Measurements from ENCODE around the gene ZNF101.
A peak's percentile ranks its signal among the peaks of the same experiment; 100 is the strongest.

ZNF101 gene

GRCh38 chr19:19642506-19643157, 26.0 kb upstream of the ZNF101 start:
- peak; percentile 61 for DNase-seq

- DNase-seq, result peak; percentile 83
Observed at GRCh38 chr19:19643158-19644053, 25.2 kb upstream of the ZNF101 start, which contains the start of gene GMIP. Gene GMIP, minus strand, starts transcription at chr19:19643657. Its CDS starts 128 bp downstream, at chr19:19643529.

- no peak for DNase-seq
Observed at GRCh38 chr19:19644054-19644388, 24.6 kb upstream of the ZNF101 start.

DNA sequence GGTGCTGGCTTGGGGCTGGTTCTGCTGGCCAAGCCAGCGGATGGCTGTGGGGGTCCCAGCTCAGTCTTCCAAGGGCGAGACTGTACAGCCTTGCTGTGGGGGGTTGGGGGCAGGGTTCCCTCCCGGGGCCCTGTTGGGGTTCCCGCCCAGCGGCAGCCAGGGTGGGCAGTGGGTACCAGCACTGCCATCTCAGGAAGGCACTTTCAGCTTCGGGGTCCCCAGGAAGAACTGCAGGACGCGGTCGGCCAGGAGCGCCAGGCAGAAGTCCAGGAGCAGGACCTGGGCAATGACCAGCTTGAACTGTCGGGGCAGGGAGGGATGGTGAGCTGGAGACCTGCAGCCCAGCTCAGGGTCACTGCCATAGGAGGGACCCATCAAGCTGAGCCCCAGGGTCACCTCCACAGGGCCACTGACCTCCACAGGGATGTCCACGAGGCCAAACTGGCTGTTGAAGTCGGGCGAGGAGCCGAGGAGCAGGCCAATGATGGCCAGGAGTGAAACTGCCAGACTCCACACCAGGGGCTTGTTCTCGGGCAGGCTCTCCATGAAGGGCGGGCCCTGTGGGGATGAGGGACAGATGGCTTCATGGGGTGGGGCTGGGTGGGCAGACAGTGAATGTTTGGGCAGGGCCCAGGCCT, 23.3 kb upstream of the ZNF101 start:
- DNase-seq, result no peak

- no peak for DNase-seq
Observed at GRCh38 chr19:19647037-19647835, 21.4 kb upstream of the ZNF101 start.

DNA sequence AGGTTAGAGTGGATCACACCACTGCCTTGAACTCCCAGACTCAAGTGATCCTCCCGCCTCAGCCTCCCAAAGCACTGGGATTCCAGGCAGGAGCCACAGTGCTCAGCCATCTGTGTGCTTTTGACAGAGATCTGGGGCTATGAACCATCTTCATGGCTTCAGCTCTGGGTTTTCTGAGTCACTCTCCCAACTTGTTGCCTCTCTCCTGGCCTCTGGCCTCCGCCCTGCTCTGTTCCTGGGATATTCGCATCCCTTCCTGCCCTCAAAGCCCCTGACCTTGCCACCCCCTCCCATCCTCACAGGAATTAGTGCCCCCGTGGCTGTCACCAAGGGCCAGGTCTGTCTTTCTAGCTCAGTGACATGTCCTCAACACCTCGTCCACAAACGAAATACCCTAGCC, 19.5 kb upstream of the ZNF101 start:
- DNase-seq, result no peak

GRCh38 chr19:19649580-19649995, 19.1 kb upstream of the ZNF101 start:
- no peak for DNase-seq

- no peak for DNase-seq
Observed at GRCh38 chr19:19650331-19650730, 18.3 kb upstream of the ZNF101 start.

DNA sequence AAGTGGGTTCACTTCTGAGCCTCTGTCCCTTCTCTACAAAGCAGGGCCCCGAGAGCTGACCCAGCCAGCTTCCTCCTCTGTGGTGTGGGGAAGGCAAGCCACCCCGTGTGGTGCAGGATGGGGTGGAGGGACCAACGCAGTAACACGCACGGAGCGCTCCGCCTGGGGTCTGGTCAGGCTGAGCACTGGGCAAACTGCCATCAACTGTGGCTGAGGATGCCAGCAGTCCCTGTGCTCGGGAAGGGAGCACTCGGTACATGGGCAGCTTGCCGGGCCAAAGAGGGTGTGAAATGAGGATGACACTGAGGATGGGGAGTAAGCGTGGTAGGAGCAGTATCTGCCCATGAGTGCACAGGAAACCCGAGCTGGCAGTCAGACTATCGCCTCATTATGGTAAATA, 17.6 kb upstream of the ZNF101 start:
- no peak for DNase-seq

- DNase-seq, result no peak
Observed at GRCh38 chr19:19652482-19653295, 15.9 kb upstream of the ZNF101 start.

GRCh38 chr19:19653597-19654147, 15.0 kb upstream of the ZNF101 start:
- no peak for DNase-seq

DNA sequence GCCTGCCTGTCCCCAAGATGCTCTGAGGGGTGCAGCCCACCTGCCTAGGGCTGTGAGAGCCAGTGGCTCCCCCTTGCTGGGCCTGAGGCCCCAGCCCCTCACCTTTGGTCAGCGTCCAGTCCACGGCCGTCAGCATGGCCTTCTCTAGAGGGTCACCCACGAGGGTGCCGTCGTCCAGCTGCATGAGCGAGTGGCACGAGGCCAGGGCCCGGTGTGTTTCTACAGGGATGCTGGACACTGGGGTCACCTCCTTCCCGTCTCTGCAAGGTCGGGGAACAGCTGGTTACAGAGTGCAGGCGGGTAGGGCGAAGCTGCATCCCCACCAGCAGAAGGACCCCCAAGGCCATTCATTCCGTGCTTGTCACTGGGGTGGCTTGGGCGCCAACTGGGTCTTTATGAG, 14.2 kb upstream of the ZNF101 start:
- no peak for DNase-seq

DNA sequence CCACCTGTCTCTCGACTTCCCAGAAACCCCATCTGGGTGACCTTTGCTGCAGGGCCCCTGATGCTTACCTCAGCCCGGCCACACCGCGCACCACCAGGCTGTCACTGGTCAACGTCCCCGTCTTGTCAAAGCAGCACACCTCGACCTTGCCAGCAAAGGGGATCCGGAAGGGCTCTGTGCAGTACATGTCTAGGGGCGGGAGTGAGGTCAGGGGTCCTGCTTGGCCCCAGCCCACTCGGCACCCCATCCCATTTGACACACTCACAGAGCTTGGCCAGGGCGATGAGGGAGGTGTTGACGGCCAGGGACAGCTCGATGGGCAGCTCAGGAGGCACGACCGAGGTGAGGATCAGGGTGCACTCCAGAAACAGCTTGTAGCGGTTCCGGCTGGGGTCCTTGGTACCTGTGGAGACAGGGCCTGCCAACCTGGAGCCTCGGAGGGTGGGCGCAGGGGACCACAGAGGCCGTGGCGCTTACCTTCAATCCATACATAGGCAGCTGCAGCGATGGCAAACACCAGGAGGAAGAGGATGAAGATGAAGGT, 13.5 kb upstream of the ZNF101 start:
- no peak for DNase-seq

DNA sequence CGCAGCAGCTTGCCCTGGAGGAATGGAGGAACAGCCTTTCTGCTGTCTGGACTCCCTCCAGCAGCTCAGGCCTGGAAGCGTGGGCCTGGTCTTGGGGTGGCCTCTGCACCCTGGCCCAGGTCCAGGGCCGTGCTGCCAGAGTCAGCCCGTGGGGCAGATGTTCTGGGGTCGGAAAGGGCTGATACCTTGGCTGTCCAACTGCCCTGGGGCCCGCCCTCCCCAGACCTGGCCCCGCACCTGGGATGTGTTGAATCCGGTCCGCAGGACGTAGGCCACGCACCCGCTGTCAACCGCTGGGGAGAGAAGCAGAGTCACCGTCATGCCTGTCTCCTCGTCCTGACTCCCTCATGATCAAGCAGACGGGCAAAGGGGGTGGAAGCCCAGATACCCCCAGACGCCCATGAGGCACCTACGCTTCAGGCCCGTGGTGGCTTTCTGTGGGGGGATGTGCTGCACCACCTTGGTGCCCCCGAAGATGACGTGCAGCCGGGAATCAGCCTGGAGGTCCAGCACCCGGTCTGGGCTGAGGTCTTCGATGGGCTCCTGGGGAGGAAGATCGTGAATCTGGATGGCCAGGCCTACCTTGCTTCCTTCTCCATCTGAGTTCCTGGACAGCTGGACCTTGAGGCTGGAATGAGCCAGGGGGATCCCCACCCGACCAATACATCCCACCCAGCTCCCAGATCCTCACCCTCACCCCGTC, 12.8 kb upstream of the ZNF101 start:
- no peak for DNase-seq

- no peak for DNase-seq
Observed at GRCh38 chr19:19656451-19657396, 11.9 kb upstream of the ZNF101 start.

DNA sequence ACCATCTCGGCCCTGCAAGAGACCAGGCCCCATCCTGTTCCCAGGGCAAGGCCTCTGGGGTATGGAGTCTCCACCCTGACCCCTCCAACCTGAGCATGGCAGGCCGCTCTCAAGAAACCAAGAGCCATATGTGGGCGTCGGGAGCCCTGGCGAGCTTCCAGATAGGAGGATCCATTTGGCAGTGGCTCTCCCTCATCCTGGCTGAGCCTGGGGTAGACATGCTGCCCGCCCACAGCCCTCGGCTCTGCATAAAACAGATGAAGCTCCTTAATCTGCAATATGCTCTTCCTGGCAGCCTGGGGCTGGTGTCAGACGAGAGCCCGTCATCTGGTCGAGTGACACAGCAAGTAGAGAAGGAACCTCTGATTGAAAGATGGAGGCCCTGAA, 11.2 kb upstream of the ZNF101 start:
- DNase-seq, result no peak

DNA sequence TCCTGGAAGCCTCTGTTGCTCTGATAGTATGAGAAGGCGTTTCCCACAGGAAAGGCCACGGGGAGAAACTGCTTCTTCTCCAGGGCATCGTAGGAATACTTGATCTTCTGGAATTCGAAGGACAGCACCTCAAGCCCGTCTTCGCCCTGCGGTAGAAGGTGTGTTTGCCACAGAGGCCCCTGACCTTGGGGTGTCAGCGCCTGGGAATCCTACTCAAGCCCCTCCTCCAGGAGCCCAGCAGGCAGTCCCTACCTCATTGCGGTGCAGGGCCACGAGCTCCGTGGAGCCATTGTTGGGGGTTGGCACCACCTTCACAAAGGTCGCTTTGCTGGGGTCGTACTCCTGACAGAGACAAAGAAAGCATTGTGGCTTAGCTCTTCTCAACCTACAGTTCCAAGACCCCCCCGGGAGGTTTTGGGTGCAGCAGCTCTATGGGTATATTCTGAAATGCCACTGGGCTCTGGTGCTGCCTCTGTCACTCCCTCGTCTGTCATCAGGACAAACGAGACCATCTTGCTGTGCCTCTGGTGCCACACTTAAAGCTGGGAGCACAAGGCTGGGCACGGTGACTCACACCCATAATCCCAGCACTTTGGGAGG, 8.9 kb upstream of the ZNF101 start:
- DNase-seq, result no peak

DNA sequence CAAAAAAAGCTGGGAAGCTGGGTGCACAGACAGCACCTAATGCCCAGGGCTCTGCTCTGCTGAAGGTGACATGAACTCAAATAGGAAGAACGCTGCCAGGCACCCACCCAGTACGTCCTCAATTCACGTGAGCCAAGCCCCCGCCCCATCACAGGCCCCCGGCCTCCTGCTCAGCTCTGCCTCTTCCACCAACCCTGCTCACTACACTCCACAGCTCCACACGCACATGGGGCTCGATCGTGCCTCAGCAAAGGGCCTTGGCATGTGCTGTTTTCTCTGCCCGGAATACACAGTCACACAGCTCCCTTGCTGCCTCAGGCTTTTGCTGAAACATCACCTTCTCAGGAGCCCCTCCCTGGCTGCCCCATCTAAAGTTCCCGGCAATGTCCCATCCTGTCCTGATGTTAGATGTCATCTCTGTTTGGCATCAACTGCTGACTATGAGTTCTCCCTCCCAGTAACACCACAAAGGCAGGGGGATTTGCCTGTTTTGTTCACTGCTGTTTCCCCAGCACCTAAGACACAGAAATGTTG, 7.4 kb upstream of the ZNF101 start:
- DNase-seq, result no peak

- no peak for DNase-seq
Observed at GRCh38 chr19:19661675-19662251, 6.9 kb upstream of the ZNF101 start.
